HG02759 (cell line): ENCODE measurements around the gene MCRIP1.

Experiments
- ATAC-seq: cut with Tn5 transposase; IDR thresholded peaks from one replicate; pipeline ENCODE4 v1.9.1; 2021; ENCODE audit warnings: mild to moderate bottlenecking, moderate library complexity; ENCODE audit not compliant: unreplicated experiment

Gene MCRIP1

DNA sequence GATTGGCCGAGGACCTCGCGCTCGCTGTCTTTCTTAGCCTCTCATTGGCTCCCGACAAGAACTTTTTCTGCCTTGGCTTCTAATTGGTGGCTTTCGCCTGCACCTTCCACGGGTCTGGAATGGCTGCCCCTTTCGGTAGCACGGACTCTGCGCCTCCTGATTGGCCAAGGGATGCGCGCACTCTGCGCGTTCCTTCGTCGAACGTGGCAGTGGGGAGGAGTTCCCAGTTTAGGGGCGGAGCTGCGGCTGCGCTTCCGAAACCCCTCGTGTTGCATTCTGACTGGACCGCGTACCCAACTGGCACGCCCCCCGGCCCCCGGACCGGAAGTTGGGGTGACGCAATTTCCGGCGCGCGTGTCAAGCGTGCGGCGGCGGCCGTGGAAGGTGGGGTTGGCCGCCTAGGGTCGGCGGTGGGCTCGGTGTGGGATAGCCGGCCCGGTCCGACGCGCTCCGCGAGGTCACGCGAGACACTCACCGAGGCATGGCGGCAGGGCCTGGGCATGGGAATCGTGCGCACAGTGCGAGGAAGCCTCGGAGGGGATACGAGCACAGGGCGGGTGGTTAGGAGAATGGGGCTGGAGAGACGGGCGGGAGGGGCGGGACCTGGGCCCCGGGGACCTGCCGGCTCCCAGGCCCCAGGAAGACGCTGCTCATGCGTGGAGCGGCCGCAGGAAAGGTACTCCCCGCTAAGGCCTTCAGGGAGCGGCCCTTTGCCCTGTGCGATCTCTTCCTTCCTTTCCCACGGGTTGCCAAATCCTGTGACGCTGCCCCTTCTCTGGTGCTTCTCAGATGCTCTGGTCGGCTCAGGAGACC is 27.9 kb upstream of the MCRIP1 start:
- ATAC-seq, result peak; percentile 81

GRCh38 chr17:81859906-81860755 is 27.0 kb upstream of the MCRIP1 start, which contains the start of gene P4HB:
Gene P4HB, minus strand, starts transcription at chr17:81860535. Its CDS starts 64 bp downstream, at chr17:81860471.
- peak; percentile 69 for ATAC-seq

GRCh38 chr17:81858967-81859905 is 26.1 kb upstream of the MCRIP1 start:
- ATAC-seq, result no peak

GRCh38 chr17:81858170-81858966 is 25.3 kb upstream of the MCRIP1 start:
- ATAC-seq, result no peak

- ATAC-seq, result no peak
Observed at GRCh38 chr17:81854974-81855774, 22.1 kb upstream of the MCRIP1 start.

DNA sequence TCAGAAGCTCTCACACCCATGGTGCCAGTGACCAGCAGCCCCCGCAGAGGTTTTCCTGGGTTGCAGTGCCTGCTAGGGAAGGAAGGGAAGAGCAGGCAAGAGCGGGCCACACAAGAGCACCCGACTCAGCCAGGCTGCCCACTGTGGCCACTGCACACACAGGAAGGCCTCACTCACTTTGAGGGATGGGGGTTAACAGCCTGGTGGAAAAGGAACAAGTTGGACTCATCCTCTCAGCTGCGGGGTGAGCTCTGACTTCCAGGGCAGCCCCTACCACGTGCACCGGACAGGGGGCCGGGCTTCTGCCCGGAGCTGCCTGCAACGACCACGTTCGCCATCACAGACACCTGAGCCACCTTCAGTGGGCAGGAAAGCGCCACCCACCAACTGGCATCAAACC is 19.1 kb upstream of the MCRIP1 start:
- no peak for ATAC-seq

GRCh38 chr17:81851423-81851822 is 18.3 kb upstream of the MCRIP1 start:
- ATAC-seq, result no peak

GRCh38 chr17:81849457-81849856 is 16.4 kb upstream of the MCRIP1 start:
- ATAC-seq, result no peak

DNA sequence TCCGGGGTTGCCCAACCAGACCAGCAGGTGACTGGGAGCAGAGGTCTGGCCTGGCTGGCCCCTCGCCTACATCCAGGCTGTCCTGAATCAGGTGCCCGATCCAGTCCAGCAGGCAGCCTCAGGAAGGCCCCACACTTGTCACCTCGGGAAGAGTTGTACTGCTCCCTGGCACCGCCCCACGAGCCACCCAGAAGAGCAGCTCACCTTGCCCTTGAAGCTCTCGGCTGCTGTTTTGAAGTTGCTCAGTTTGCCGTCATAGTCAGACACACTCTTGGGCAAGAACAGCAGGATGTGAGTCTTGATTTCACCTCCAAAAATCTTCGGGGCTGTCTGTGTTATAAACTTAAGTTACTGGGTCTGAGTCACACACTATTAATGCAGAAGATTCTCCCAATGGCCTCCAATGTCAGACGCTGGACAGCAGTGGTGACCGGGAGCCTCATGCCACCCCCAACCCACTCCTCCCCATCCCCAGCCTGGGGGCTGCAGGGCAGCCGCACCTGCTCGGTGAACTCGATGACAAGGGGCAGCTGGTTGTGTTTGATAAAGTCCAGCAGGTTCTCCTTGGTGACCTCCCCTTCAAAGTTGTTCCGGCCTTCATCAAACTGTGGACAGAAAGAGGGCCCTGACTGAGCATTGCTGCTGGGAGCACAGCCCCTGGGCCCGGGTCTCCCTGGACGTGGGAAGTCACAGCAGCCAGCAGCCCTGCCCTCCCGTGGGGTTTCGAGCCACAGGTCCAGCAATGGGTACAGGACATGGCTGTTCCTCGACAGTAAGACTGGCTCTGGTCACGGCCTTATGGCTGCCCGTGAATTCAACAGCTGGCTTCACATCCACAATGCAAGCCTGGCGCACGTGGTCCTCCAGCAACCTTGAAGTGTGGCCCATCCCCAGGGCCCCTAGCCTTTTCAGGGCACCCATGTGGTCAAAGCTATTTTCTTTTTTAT is 13.9 kb upstream of the MCRIP1 start:
- ATAC-seq, result no peak

DNA sequence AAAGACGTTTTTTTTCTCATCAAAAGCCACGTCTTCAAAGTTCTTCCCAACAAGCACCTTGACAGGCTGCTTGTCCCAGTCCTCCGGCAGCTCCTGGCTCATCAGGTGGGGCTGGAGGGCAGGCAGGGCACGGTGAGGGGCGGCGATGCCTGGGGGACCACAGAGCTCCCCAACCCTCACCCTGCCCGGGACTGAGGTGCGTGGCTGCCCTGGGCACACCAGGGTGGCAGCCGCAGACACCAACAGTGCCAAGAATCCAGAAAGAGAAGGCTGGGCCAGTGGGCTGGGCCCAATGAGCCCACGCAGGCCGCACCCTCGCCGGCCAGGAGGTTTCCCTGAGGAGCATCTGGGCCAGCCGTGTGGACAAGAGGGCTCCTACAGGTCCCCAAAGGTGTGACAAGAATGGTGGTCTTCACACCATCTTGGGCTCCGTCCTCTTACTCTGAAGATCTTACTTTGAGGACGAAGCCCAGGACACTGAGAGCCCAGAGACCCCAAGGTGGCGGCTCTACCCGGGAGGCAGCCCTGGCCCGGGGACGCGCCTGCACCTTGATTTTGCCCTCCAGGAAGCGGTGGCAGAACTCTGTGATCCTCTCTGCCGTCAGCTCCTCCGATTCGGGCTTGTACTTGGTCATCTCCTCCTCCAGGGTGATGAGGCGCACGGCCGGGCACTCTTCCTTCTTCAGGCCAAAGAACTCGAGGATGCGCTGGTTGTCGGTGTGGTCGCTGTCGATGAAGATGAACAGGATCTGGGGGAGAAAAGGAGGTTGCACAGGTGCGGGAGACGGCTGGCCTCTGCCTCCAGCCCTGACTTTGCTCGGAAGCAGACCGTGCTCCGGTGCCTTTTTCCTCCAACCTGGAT is 13.0 kb upstream of the MCRIP1 start:
- ATAC-seq, result no peak

- ATAC-seq, result no peak
Observed at GRCh38 chr17:81845361-81845760, 12.3 kb upstream of the MCRIP1 start.

DNA sequence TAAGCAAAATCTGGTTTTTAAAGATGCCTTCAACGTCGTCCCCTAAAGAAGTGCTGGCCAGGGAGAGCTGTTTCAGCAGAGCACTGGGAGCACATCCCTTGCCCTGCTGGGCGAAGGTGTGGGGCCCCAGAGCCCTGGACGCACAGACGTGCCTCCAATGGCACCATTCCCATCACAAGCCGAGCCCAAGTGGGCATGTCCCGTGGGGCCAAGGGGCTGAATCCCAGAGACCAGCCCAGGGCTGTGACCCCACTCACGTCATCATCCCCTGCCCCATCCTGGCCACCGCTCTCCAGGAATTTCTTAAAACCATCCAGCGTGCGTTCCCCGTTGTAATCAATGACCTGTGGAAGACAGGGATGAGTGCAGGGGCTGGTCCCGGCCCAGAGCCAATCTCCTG is 11.8 kb upstream of the MCRIP1 start:
- ATAC-seq, result no peak

- no peak for ATAC-seq
Observed at GRCh38 chr17:81844327-81844851, 11.3 kb upstream of the MCRIP1 start.

DNA sequence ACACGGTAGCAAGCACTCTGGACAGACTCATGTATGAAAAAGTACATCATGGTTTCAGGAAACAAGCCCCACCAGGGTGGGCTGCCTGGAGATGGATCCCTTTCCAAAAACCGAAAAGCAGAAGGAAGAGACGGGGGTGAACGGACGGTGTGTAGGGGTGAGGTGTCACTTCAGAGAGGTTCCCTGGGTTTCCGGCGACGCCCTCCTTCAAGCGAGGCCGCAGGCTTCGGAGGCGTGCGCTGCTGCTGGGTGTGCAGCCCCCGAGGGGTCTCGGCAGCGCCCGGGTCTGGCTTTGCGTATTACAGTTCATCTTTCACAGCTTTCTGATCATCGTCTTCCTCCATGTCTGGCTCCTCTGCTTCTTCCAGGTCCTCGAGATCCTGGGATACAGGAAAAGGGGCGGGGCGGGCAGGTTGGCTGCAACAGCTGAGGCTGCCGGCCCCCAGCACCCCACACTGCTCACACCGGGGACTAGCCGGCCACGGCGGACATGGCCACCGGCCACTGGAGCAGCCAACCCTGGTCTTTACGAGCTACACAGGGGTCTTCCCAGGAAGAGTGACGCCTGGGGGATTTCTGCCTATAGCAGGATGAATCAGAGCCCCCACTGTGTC is 10.7 kb upstream of the MCRIP1 start:
- no peak for ATAC-seq

- ATAC-seq, result no peak
Observed at GRCh38 chr17:81842725-81843504, 9.8 kb upstream of the MCRIP1 start.

DNA sequence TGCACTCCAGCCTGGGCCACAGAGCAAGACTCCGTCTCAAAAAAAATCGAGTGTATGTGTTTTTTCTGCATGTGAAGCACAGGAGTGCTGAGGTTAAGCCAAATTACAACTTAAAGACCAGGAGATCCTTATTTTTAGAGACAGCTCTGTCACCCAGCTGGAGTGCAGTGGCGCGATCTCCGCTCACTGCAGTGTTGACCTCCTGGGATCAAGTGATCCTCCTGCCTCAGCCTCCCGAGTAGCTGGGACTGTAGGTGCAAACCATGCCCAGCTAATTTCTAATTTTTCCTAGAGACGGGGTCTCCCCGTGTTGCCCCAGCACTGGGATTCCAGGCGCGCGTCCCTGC is 9.3 kb upstream of the MCRIP1 start:
- no peak for ATAC-seq
